ENCODE results near the gene HOXB2. TPM values are rescaled to one million over a fixed set of nuclear protein-coding genes. Genes with fewer than 3 reads are reported as not detected.

Gene HOXB2
- total and polyA plus RNA-seq, 9 of the 15 experiments (the other 6 are each of a cell fraction or from before 2014, with no cell fraction given) = 2.1 to 97.7 (median 21.2) TPM

DNA sequence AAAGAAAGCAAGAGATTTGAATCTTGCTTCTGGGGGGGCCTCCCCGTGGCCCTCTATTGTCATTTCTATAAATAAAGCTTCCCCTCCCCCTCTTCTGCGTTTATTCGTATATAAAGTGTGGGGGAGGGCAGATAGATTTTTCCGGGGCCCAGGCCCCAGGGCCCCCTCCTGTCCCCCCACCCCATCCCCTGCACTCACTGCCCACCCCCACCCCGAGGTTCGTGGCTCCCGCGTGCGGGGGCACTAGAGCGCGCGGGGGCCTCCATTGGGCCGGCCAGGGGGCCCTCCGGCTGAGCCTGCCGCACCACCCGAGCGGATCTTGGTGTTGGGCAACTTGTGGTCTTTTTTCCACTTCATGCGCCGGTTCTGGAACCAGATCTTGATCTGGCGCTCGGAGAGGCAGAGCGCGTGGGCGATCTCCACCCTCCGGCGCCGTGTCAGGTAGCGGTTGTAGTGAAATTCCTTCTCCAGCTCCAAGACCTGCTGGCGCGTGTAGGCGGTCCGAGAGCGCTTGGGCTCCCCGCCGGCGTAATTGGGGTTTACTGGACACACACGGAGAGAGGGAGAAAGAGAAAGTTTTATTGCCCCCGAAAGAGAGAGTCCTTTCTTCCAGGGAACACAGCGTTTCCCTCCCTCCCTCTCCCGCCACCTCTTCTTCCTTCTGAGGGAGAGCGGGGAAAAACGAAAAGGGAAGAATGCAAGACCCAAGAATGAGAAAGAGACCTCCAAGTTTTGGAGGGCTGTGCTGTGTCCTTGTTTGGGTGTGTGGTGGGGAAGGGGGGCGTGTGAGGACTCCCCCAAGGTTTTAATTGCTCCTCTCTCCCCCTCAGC lies 31.8 kb upstream of the HOXB2 start (continued):
- TF ChIP-seq, protein P1, sequence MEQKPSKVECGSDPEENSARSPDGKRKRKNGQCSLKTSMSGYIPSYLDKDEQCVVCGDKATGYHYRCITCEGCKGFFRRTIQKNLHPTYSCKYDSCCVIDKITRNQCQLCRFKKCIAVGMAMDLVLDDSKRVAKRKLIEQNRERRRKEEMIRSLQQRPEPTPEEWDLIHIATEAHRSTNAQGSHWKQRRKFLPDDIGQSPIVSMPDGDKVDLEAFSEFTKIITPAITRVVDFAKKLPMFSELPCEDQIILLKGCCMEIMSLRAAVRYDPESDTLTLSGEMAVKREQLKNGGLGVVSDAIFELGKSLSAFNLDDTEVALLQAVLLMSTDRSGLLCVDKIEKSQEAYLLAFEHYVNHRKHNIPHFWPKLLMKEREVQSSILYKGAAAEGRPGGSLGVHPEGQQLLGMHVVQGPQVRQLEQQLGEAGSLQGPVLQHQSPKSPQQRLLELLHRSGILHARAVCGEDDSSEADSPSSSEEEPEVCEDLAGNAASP (IDR thresholded peaks at IDR 0.05) = no peak
- TF ChIP-seq HDGF (IDR thresholded peaks at IDR 0.05) (no peak), ZNF77 (CRISPR knock-in tag; IDR thresholded peaks at IDR 0.05) (no peak), RAD51 (IDR thresholded peaks at IDR 0.05; ENCODE audit: borderline replicate concordance, low read depth) (no peak), MNT (conservative IDR thresholded peaks at IDR 0.05) (peak in 1 of 2 experiments; percentile 66; a peak in 3 of 4 replicates), SUPT5H (IDR thresholded peaks at IDR 0.05) (peak; percentile 33; the same call in 1 of the 2 replicates), FOSL1 (tag; conservative IDR thresholded peaks at IDR 0.05) (no peak), TCF3 (CRISPR knock-in tag; IDR thresholded peaks at IDR 0.05) (peak; percentile 19; the same call in 1 of the 2 replicates), SNAPC5 (CRISPR knock-in tag; IDR thresholded peaks at IDR 0.05) (no peak), UBTF (IDR thresholded peaks at IDR 0.05; ENCODE audit: borderline replicate concordance in 1 of 2, low read depth in 2 of 2, low read length in 2 of 2) (peak; percentile 74 to 87; a peak in 3 of 4 replicates), ESRRA (IDR thresholded peaks at IDR 0.05; ENCODE audit: borderline replicate concordance, low read depth) (no peak), ZNF696 (CRISPR knock-in tag; conservative IDR thresholded peaks at IDR 0.05) (no peak), CBFA2T2 (conservative IDR thresholded peaks at IDR 0.05) (no peak), NCOA1 (IDR thresholded peaks at IDR 0.05; ENCODE audit: low read depth) (no peak), ZNF3 (CRISPR knock-in tag; IDR thresholded peaks at IDR 0.05) (no peak), VEZF1 (CRISPR knock-in tag; IDR thresholded peaks at IDR 0.05) (peak; percentile 57)
- TF ChIP-seq, protein P2, sequence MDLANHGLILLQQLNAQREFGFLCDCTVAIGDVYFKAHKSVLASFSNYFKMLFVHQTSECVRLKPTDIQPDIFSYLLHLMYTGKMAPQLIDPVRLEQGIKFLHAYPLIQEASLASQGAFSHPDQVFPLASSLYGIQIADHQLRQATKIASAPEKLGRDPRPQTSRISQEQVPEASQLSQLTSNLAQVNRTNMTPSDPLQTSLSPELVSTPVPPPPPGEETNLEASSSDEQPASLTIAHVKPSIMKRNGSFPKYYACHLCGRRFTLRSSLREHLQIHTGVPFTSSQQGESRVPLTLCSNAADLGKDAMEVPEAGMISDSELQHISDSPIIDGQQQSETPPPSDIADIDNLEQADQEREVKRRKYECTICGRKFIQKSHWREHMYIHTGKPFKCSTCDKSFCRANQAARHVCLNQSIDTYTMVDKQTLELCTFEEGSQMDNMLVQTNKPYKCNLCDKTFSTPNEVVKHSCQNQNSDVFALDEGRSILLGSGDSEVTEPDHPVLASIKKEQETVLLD (IDR thresholded peaks at IDR 0.05) = no peak
- TF ChIP-seq, protein P3, sequence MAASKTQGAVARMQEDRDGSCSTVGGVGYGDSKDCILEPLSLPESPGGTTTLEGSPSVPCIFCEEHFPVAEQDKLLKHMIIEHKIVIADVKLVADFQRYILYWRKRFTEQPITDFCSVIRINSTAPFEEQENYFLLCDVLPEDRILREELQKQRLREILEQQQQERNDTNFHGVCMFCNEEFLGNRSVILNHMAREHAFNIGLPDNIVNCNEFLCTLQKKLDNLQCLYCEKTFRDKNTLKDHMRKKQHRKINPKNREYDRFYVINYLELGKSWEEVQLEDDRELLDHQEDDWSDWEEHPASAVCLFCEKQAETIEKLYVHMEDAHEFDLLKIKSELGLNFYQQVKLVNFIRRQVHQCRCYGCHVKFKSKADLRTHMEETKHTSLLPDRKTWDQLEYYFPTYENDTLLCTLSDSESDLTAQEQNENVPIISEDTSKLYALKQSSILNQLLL (CRISPR knock-in tag; IDR thresholded peaks at IDR 0.05; ENCODE audit: borderline replicate concordance) = no peak
